Heart left ventricle (tissue), 13 donors: ENCODE results near the gene CTXND1.
A peak's percentile ranks its signal among the peaks of the same experiment; 100 is the strongest.

ENCODE experiments used
- CTCF ChIP-seq, 12 donors: fragments of 200-600 bp; sonication (generic) in 4 of 12; IDR thresholded peaks; one replicate each; pipeline versions ENCODE4 v1.5.0 to v1.8.0; 2018 to 2022; ENCODE audit warnings: antibody characterized with exemption in 12 of 12, mild to moderate bottlenecking in 5 of 12
- POLR2A ChIP-seq, 2 donors: fragments of 450-650 bp; IDR thresholded peaks; one replicate each; pipeline ENCODE4 v1.6.1; 2017; ENCODE audit warnings: antibody characterized with exemption in 2 of 2, mild to moderate bottlenecking in 2 of 2, moderate library complexity in 2 of 2
- donor health status: ischemic (EF 13 %, LVEDD 7.1; RV severe dilation, severe dysfunction).
- donor health status: DM: no; HTN: yes; CAD: no.
- donor health status: DM: no; HTN: no; CAD: no.
- donor health status: ischemic (EF 25% LVEDD 6.9; RV normal size, moderate dysfunction).
- donor health status: ischemic (EF 25% LVEDD 5.7; RV mildly dilated, moderate dysfunction).
- donor health status: ischemic (EF 35%, LVEDD 5.7; RV mildly dilated, moderate dysfunction).
- donor health status: nonischemic (EF 11% LVEDD 7.7; RV severe dilation, severe dysfunction).
- donor health status: DM: yes; HTN: yes; CAD: no.
- donor health status: PGD.
- donor health status: ischemic (EF 29% LVEDD 5.4; RV normal size, mild dysfunction).
- donor health status: nonischemic (EF 23%, LVEDD 6.1; RV moderate dilation, normal function).

- TF ChIP-seq CTCF (IDR thresholded peaks at IDR 0.05) (peak in 6 of 12 donors; percentile 17 to 45 (median 24)), POLR2A (IDR thresholded peaks at IDR 0.05) (no peak)
Observed at GRCh38 chr15:80234883-80235282, 17.1 kb downstream of the CTXND1 start.
